ENCODE measurements around the gene IL17B.

The IL17B gene

GRCh38 chr5:149353911-149354310 is 25.2 kb downstream of the IL17B start:
- no peaks in the 10 kb centered on the region; the same call in 1 of the 2 replicates for H4K20me1 ChIP-seq (ENCODE audit: control insufficient read depth, insufficient read depth, low read depth, low read length)
- H3F3A ChIP-seq (ENCODE audit: control insufficient read depth, insufficient read depth) = peaks cover 36% of the 10 kb centered on the region
- H3K27ac ChIP-seq (ENCODE audit: low read depth, low read length) = no peak overlapping the region
- H3K36me3 ChIP-seq (ENCODE audit: control insufficient read depth, low read length) = peaks cover 89% of the 10 kb centered on the region
- H3K9me3 ChIP-seq (ENCODE audit: control insufficient read depth, insufficient read depth, low read length) = no peaks in the 10 kb centered on the region
- no peak for TF ChIP-seq EZH2phosphoT487 (IDR thresholded peaks at IDR 0.05; ENCODE audit: borderline replicate concordance, low read length)
- no peak for TF ChIP-seq CTCF (IDR thresholded peaks at IDR 0.05; ENCODE audit: low read depth, low read length, poor library complexity, severe bottlenecking)
- no peak overlapping the region for H3K4me3 ChIP-seq (ENCODE audit: low read length)
- H3K4me1 ChIP-seq (ENCODE audit: control insufficient read depth, low read length) = peaks cover 44% of the 10 kb centered on the region
- no peak overlapping the region for H3K4me2 ChIP-seq (ENCODE audit: low read length)
- H3K27me3 ChIP-seq (ENCODE audit: control insufficient read depth, low read length) = no peaks in the 10 kb centered on the region
- peaks cover 88% of the 10 kb centered on the region for H3K79me2 ChIP-seq (ENCODE audit: control insufficient read depth, low read length)
- H3K9me2 ChIP-seq (replicated peaks; ENCODE audit: control insufficient read depth, low read length) = no peaks in the 10 kb centered on the region

GRCh38 chr5:149352169-149352568 is 26.9 kb downstream of the IL17B start:
- TF ChIP-seq CTCF (IDR thresholded peaks at IDR 0.05; ENCODE audit: low read depth, low read length, poor library complexity, severe bottlenecking) (no peak), EZH2phosphoT487 (IDR thresholded peaks at IDR 0.05; ENCODE audit: borderline replicate concordance, low read length) (no peak)
- H3K9me2 ChIP-seq (replicated peaks; ENCODE audit: control insufficient read depth, low read length) = no peaks in the 10 kb centered on the region
- H3K4me3 ChIP-seq (ENCODE audit: low read length) = no peak overlapping the region
- H3K79me2 ChIP-seq (ENCODE audit: control insufficient read depth, low read length) = peaks cover 89% of the 10 kb centered on the region
- peaks cover 49% of the 10 kb centered on the region for H3K4me1 ChIP-seq (ENCODE audit: control insufficient read depth, low read length)
- H3F3A ChIP-seq (ENCODE audit: control insufficient read depth, insufficient read depth) = peaks cover 36% of the 10 kb centered on the region
- no peaks in the 10 kb centered on the region for H3K27me3 ChIP-seq (ENCODE audit: control insufficient read depth, low read length)
- H3K9me3 ChIP-seq (ENCODE audit: control insufficient read depth, insufficient read depth, low read length) = no peaks in the 10 kb centered on the region
- H4K20me1 ChIP-seq (ENCODE audit: control insufficient read depth, insufficient read depth, low read depth, low read length) = peaks cover under 1% of the 10 kb centered on the region; the same call in 1 of the 2 replicates
- peaks cover 93% of the 10 kb centered on the region for H3K36me3 ChIP-seq (ENCODE audit: control insufficient read depth, low read length)
- no peak overlapping the region for H3K27ac ChIP-seq (ENCODE audit: low read depth, low read length)
- no peak overlapping the region for H3K4me2 ChIP-seq (ENCODE audit: low read length)

- H3K27me3 ChIP-seq (ENCODE audit: control insufficient read depth, low read length) = no peaks in the 10 kb centered on the region
- H3K9me3 ChIP-seq (ENCODE audit: control insufficient read depth, insufficient read depth, low read length) = no peaks in the 10 kb centered on the region
- no peak overlapping the region for H3K4me3 ChIP-seq (ENCODE audit: low read length)
- H3K27ac ChIP-seq (ENCODE audit: low read depth, low read length) = no peak overlapping the region
- peaks cover 38% of the 10 kb centered on the region for H3K4me1 ChIP-seq (ENCODE audit: control insufficient read depth, low read length)
- H3K4me2 ChIP-seq (ENCODE audit: low read length) = no peak overlapping the region
- no peaks in the 10 kb centered on the region for H3K9me2 ChIP-seq (replicated peaks; ENCODE audit: control insufficient read depth, low read length)
- peaks cover 95% of the 10 kb centered on the region for H3K79me2 ChIP-seq (ENCODE audit: control insufficient read depth, low read length)
- peaks cover 85% of the 10 kb centered on the region for H3K36me3 ChIP-seq (ENCODE audit: control insufficient read depth, low read length)
- peaks cover 25% of the 10 kb centered on the region for H3F3A ChIP-seq (ENCODE audit: control insufficient read depth, insufficient read depth)
- H4K20me1 ChIP-seq (ENCODE audit: control insufficient read depth, insufficient read depth, low read depth, low read length) = peaks cover 4% of the 10 kb centered on the region; the same call in 1 of the 2 replicates
- TF ChIP-seq CTCF (IDR thresholded peaks at IDR 0.05; ENCODE audit: low read depth, low read length, poor library complexity, severe bottlenecking) (no peak), EZH2phosphoT487 (IDR thresholded peaks at IDR 0.05; ENCODE audit: borderline replicate concordance, low read length) (no peak)
Observed at GRCh38 chr5:149349382-149349781, 29.7 kb downstream of the IL17B start.

All from DOHH2 (cell line).